ENCODE measurements around the gene FGF18.

GRCh38 chr5:171415115-171415730 is 4.2 kb upstream of the FGF18 start:
- TF ChIP-seq FOXK2 (IDR thresholded peaks at IDR 0.05): no peak
- TF ChIP-seq L3MBTL2 (conservative IDR thresholded peaks at IDR 0.05): no peak
- no peak for TF ChIP-seq SP1 (IDR thresholded peaks at IDR 0.05)
- TF ChIP-seq BHLHE40 (IDR thresholded peaks at IDR 0.05; ENCODE audit: borderline replicate concordance): no peak
